PC-9 (cell line): Measurements from ENCODE around the gene ARHGEF17.

ENCODE experiments used
- EZH2 ChIP-seq: fragments of 200-600 bp; sonication (generic); IDR thresholded peaks from 2 replicates; pipeline ENCODE4 v1.8.0; 2017; ENCODE audit warnings: antibody characterized with exemption, low read depth
- TF ChIP-seq, protein P1 (sequence below): fragments of 200-600 bp; sonication (generic); conservative IDR thresholded peaks from 2 replicates; pipeline ENCODE4 v1.6.1; 2017; ENCODE audit warnings: mixed run types, antibody characterized with exemption, mild to moderate bottlenecking, moderate library complexity

DNA sequence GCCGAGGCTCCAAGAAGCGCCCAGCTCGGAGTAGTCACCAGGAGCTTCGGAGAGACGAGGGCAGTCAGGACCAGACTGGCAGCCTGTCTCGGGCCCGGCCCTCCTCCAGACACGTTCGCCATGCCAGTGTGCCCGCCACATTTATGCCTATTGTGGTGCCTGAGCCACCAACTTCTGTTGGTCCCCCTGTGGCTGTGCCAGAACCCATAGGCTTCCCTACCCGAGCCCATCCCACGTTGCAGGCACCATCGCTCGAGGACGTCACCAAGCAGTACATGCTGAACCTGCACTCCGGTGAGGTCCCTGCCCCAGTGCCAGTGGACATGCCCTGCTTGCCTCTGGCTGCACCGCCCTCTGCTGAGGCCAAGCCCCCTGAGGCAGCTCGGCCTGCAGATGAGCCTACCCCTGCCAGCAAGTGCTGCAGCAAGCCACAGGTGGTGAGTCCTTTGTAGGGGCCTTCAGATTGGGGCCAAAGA is 3.4 kb downstream of the ARHGEF17 start:
- TF ChIP-seq EZH2: no peak
- TF ChIP-seq, protein P1, sequence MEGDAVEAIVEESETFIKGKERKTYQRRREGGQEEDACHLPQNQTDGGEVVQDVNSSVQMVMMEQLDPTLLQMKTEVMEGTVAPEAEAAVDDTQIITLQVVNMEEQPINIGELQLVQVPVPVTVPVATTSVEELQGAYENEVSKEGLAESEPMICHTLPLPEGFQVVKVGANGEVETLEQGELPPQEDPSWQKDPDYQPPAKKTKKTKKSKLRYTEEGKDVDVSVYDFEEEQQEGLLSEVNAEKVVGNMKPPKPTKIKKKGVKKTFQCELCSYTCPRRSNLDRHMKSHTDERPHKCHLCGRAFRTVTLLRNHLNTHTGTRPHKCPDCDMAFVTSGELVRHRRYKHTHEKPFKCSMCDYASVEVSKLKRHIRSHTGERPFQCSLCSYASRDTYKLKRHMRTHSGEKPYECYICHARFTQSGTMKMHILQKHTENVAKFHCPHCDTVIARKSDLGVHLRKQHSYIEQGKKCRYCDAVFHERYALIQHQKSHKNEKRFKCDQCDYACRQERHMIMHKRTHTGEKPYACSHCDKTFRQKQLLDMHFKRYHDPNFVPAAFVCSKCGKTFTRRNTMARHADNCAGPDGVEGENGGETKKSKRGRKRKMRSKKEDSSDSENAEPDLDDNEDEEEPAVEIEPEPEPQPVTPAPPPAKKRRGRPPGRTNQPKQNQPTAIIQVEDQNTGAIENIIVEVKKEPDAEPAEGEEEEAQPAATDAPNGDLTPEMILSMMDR: no peak
